Spinal cord (tissue), 10 donors: ENCODE measurements around the gene GPX4. TPM values are rescaled to one million over a fixed set of nuclear protein-coding genes. Genes with fewer than 3 reads are reported as not detected.
A peak's percentile ranks its signal among the peaks of the same experiment; 100 is the strongest.
"Not testable (repeated sequence)": the region's sequence is repeated elsewhere in the genome, so short reads cannot be mapped to it uniquely, and the experiment has no call there.

ENCODE experiments used
- DNase-seq, 6 donors: peaks; one replicate each; pipeline versions ENCODE4 v3.0.0 to v3.0.0-alpha.2; 2013 to 2015; ENCODE audit warnings: low spot score in 6 of 6, low read depth in 4 of 6
- H3K27ac ChIP-seq: one replicate; pipeline ENCODE4 v1.5.1; 2013; ENCODE audit warnings: low read depth, low read length, control low read depth
- H3K27me3 ChIP-seq: one replicate; pipeline ENCODE4 v1.6.1; 2013; ENCODE audit warnings: low read length; ENCODE audit not compliant: control insufficient read depth, insufficient read depth
- H3K36me3 ChIP-seq: one replicate; pipeline ENCODE4 v1.6.1; 2013; ENCODE audit warnings: low read length; ENCODE audit not compliant: control insufficient read depth, insufficient read depth
- H3K4me1 ChIP-seq: one replicate; pipeline ENCODE4 v1.6.1; 2013; ENCODE audit warnings: low read length; ENCODE audit not compliant: control insufficient read depth, insufficient read depth
- H3K4me3 ChIP-seq: one replicate; pipeline ENCODE4 v1.5.1; 2013; ENCODE audit warnings: low read depth, low read length, control low read depth
- H3K9me3 ChIP-seq: one replicate; pipeline ENCODE4 v1.6.1; 2013; ENCODE audit warnings: low read length; ENCODE audit not compliant: control insufficient read depth, insufficient read depth
- WGBS: methylation state at CpG from one replicate; pipeline ENCODE4 v1.1.5; 2013; ENCODE audit warnings: missing lambda C conversion rate; ENCODE audit not compliant: insufficient coverage; 5-methylcytosine and 5-hydroxymethylcytosine counted together
- polyA plus RNA-seq, 2 donors: library from polyadenylated mRNA; unstranded; fragments of 120-200 nt; gene quantifications; one replicate each; pipeline ENCODE4 v1.2.1, GENCODE V29; 2013; ENCODE audit not compliant: insufficient read length in 2 of 2
- total RNA-seq, 2 donors: library from RNA; depleted of rRNA in 1 of 2; stranded (reverse); fragments of 120-200 nt in 1 of 2; fragments of >200 nt in 1 of 2; gene quantifications; one replicate each; pipeline versions ENCODE4 v1.2.3 to v1.2.4, GENCODE V29; 2013 to 2014
- donor health status: healthy.

Gene GPX4
- total and polyA plus RNA-seq, 4 donors, result 123 to 452 (median 365) TPM

DNA sequence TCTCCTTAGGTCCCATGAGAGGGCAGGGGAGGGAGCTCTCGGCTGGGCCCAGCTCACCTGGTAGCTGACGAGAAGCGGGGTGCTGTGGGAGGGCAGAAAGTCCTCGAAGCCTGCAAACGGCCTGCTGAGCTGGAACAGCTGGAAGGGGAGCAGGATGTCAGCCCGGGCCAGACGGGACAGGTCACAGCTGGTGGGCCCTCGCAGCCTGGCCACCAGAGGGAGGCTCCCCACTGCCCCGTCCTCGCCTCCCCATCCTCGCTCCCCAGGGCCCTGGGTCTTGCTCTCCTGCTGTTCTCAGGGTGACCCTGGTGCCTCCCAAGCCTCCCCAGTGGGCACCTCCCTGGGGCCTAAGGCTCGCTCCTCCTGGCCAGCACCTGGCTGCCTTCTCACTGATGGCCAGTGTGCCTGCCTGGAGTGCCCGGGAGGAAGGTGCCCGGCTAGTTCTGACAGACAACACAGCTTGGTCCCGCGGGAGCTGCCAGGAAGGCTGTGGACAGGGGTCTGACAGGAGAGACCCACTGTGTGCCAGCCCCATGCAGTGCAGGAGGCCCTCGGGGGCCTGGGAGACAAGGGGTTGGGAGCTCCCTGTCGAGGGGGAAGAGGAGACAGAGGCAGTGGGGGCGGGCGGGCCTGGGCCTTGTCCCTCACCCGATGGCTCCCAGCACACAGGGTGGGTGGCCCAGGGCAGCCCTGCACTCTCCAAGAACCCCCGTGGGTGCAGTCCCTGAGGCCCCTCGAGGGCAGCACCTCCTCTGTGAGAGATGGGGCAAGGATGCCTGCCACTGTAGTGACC, 20.3 kb downstream of the GPX4 start:
- DNase-seq, result no peak

GRCh38 chr19:1125601-1126467, 22.0 kb downstream of the GPX4 start:
- 95% methylated on average over 22 of the region's 33 CpGs for WGBS
- H3K4me3 ChIP-seq, result no peak overlapping the region
- no peak for DNase-seq
- no peaks in the 10 kb centered on the region for H3K27me3 ChIP-seq
- peaks cover 2% of the 10 kb centered on the region for H3K4me1 ChIP-seq
- no peak overlapping the region for H3K27ac ChIP-seq
- peaks cover 79% of the 10 kb centered on the region for H3K36me3 ChIP-seq
- no peaks in the 10 kb centered on the region for H3K9me3 ChIP-seq

More for the DNA sequence above, 20.3 kb downstream of the GPX4 start:
- no peaks in the 10 kb centered on the region for H3K4me1 ChIP-seq
- H3K9me3 ChIP-seq, result no peaks in the 10 kb centered on the region
- WGBS, result 90% methylated on average over 18 of the region's 23 CpGs
- H3K27ac ChIP-seq, result no peak overlapping the region
- H3K27me3 ChIP-seq, result no peaks in the 10 kb centered on the region
- no peak overlapping the region for H3K4me3 ChIP-seq
- H3K36me3 ChIP-seq, result peaks cover 88% of the 10 kb centered on the region

DNA sequence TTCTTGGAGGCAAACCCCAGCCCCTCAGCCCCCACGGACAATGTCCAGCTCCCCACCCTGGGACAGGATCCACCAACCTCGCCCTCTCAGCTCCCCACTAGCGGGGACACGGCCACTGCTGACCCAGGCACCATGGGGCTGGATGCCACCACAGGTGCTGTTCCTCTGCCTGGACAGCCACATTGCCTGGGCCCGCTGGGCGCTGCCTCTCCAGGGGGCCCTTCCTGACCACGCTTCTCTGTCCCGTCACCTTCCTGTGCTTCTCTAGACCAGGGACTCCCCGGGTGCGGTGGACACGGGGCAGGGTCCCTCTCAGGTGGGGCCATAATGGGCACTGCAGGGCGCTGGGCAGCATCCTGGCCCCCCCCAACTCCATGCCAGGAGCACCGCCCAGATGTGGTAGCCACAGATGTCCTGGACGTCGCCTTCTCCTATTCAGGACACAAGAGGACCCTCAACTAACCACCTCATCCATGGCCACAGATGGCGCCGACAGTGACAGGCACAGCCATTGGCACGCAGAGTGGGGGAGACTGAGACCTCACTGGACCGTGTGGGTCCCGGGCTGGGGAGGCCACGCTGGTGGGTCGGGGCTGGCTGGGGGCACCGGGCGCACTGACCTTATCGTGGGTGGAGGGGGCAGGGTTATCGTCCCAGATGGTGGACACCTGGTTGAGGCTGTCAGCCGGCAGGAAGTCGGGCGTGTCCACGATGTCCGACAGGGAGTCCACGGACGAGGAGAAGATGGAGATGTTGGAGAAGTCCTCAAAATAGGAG, 23.4 kb downstream of the GPX4 start:
- Histone ChIP-seq H3K27me3 (peaks cover 8% of the 10 kb centered on the region), H3K4me1 (peaks cover 15% of the 10 kb centered on the region), H3K36me3 (peaks cover 70% of the 10 kb centered on the region), H3K4me3 (no peak overlapping the region), H3K9me3 (no peaks in the 10 kb centered on the region), H3K27ac (no peak overlapping the region)
- no peak for DNase-seq
- WGBS, result 96% methylated on average over 32 of the region's 33 CpGs

- no peak overlapping the region for H3K4me3 ChIP-seq
- peaks cover 16% of the 10 kb centered on the region for H3K27me3 ChIP-seq
- no peak for DNase-seq
- no peaks in the 10 kb centered on the region for H3K9me3 ChIP-seq
- H3K27ac ChIP-seq, result no peak overlapping the region
- peaks cover 24% of the 10 kb centered on the region for H3K4me1 ChIP-seq
- WGBS, result 94% methylated on average over 10 of the region's 17 CpGs
- H3K36me3 ChIP-seq, result peaks cover 67% of the 10 kb centered on the region
Measured at GRCh38 chr19:1128106-1128505, 24.3 kb downstream of the GPX4 start.

DNA sequence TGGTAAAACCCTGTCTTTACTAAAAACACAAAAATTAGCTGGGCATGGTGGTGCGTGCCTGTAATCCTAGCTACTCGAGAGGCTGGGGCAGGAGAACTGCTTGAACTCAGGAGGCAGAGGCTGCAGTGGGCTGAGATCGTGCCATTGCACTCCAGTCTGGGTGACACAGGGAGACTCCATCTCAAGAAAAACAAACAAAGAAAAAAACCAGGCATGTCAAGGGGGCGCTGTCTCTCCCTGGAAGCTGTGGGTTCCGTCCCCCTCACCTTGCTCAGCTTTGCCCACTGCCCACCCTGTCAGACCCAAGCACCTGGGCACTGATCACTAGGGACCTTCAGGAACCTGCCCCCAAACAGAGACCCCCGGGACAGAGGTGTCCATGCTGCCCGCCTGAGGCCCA, 25.3 kb downstream of the GPX4 start:
- 94% methylated on average over 6 of the region's 7 CpGs for WGBS
- not testable (repeated sequence) for H3K9me3 ChIP-seq, DNase-seq, H3K4me3 ChIP-seq, H3K27ac ChIP-seq
- H3K4me1 ChIP-seq, result peaks cover 29% of the 10 kb centered on the region
- H3K27me3 ChIP-seq, result peaks cover 18% of the 10 kb centered on the region
- peaks cover 67% of the 10 kb centered on the region for H3K36me3 ChIP-seq

- no peak overlapping the region for H3K27ac ChIP-seq
Measured at GRCh38 chr19:1129535-1129934, 25.7 kb downstream of the GPX4 start.

GRCh38 chr19:1130771-1131717, 27.2 kb downstream of the GPX4 start:
- H3K27me3 ChIP-seq, result peaks cover 18% of the 10 kb centered on the region
- peak overlapping the region; percentile 47 for H3K4me3 ChIP-seq
- peaks cover 65% of the 10 kb centered on the region for H3K36me3 ChIP-seq
- no peak for DNase-seq
- peak overlapping the region; percentile 57 for H3K27ac ChIP-seq
- WGBS, result 75% methylated on average over 19 of the region's 22 CpGs
- peaks cover 32% of the 10 kb centered on the region for H3K4me1 ChIP-seq
- no peaks in the 10 kb centered on the region for H3K9me3 ChIP-seq

More at GRCh38 chr19:1129535-1129934, 25.7 kb downstream of the GPX4 start:
- peaks cover 29% of the 10 kb centered on the region for H3K4me1 ChIP-seq
- WGBS, result 92% methylated on average over 17 of the region's 18 CpGs
- DNase-seq, result no peak
- H3K27me3 ChIP-seq, result peaks cover 18% of the 10 kb centered on the region
- H3K4me3 ChIP-seq, result no peak overlapping the region
- peaks cover 65% of the 10 kb centered on the region for H3K36me3 ChIP-seq
- H3K9me3 ChIP-seq, result no peaks in the 10 kb centered on the region

- H3K4me3 ChIP-seq, result peak overlapping the region; percentile 47
Measured at GRCh38 chr19:1131718-1132551, 28.1 kb downstream of the GPX4 start.

More at GRCh38 chr19:1131718-1132551, 28.1 kb downstream of the GPX4 start:
- H3K9me3 ChIP-seq, result no peaks in the 10 kb centered on the region
- peak in 5 of 6 donors; percentile 13 to 78 (median 32) for DNase-seq
- peak overlapping the region; percentile 57 for H3K27ac ChIP-seq
- 8% methylated on average over 56 of the region's 64 CpGs for WGBS
- H3K4me1 ChIP-seq, result peaks cover 40% of the 10 kb centered on the region
- peaks cover 64% of the 10 kb centered on the region for H3K36me3 ChIP-seq
- peaks cover 18% of the 10 kb centered on the region for H3K27me3 ChIP-seq
